Measurements from ENCODE around the gene CFAP100. TPM values are rescaled to one million over a fixed set of nuclear protein-coding genes. Genes with fewer than 3 reads are reported as not detected.
A peak's percentile ranks its signal among the peaks of the same experiment; 100 is the strongest.

The CFAP100 gene
- total and polyA plus RNA-seq, 2 of the 4 experiments (the other 2 are of a cell fraction): not detected

- Histone ChIP-seq H3K9me3 (ENCODE audit: control insufficient read depth, insufficient read depth, low read length) (no peaks in the 10 kb centered on the region), H4K91ac (ENCODE audit: insufficient read depth, low read depth, low read length) (no peak overlapping the region), H3K4me1 (ENCODE audit: control insufficient read depth, insufficient read depth, low read length) (peaks cover 9% of the 10 kb centered on the region), H3K9me1 (ENCODE audit: insufficient read depth, low read length) (peaks cover 19% of the 10 kb centered on the region; the same call in 1 of the 2 replicates), H3K14ac (replicated peaks; ENCODE audit: low read depth, low read length) (no peak overlapping the region), H2BK5ac (ENCODE audit: low read depth, low read length, poor library complexity, severe bottlenecking) (no peak overlapping the region), H3K27ac (ENCODE audit: insufficient read depth, low read length) (no peak overlapping the region), H3K79me1 (ENCODE audit: low read depth in 1 of 2, low read length in 2 of 2) (peaks cover 0 to 8% of the 10 kb centered on the region in 2 experiments; a peak in 3 of 4 replicates), H3K4ac (ENCODE audit: low read depth, low read length) (no peak overlapping the region), H3K4me2 (ENCODE audit: low read depth, low read length) (no peak overlapping the region; the same call in 1 of the 2 replicates), H2BK120ac (ENCODE audit: low read depth, low read length) (no peak overlapping the region), H3K56ac (ENCODE audit: extremely low read depth, insufficient read depth, low read length) (no peak overlapping the region), H4K5ac (ENCODE audit: low read depth, low read length) (no peak overlapping the region), H3K27me3 (ENCODE audit: control insufficient read depth, insufficient read depth, low read length) (no peaks in the 10 kb centered on the region), H3K23ac (ENCODE audit: low read depth, low read length) (no peak overlapping the region), H2BK15ac (ENCODE audit: low read depth, low read length) (no peak overlapping the region), H2AFZ (replicated peaks; ENCODE audit: low read length, poor library complexity) (no peak overlapping the region), H2AK5ac (ENCODE audit: low read depth, low read length) (no peak overlapping the region), H3K4me3 (ENCODE audit: insufficient read depth, low read depth, low read length) (no peak overlapping the region), H2BK20ac (ENCODE audit: low read depth, low read length) (no peak overlapping the region), H3K9ac (ENCODE audit: low read depth, low read length) (no peak overlapping the region), H3K18ac (ENCODE audit: low read depth, low read length) (no peak overlapping the region), H3K36me3 (ENCODE audit: control insufficient read depth, insufficient read depth, low read length) (peaks cover 11% of the 10 kb centered on the region), H4K20me1 (ENCODE audit: insufficient read depth, low read length) (peaks cover 11% of the 10 kb centered on the region; the same call in 1 of the 2 replicates), H2AK9ac (replicated peaks; ENCODE audit: low read depth, low read length, poor library complexity) (peak overlapping the region; percentile 21), H4K8ac (ENCODE audit: low read depth in 2 of 2, low read length in 2 of 2) (no peak overlapping the region)
- DNase-seq (peak; percentile 13), ATAC-seq (ENCODE audit: low read depth) (no peak; the same call in 1 of the 2 replicates)
- intact Hi-C loops (cut with micrococcal nuclease): no loop called here
- dilution Hi-C loops (cut with HindIII; ENCODE audit: low sequenced_read_pairs, unreplicated experiment): no loop called here
- BruUV-seq (replicated peaks): no TSS peak
- POLR2A ChIA-PET (ENCODE audit: unreplicated experiment): no interaction called here
- CTCF ChIA-PET: no interaction called here
- in situ Hi-C loops (cut with MboI; ENCODE audit: low sequenced_read_pairs): no loop called here
- WGBS, 2 experiments (ENCODE audit: extremely low coverage in 2 of 2, insufficient read length in 1 of 2): 63% methylated on average over 8 of the region's 12 CpGs; no CpG with 5 or more reads in 1 of the 2 experiments
- no peak for TF ChIP-seq MXI1 (IDR thresholded peaks at IDR 0.05; ENCODE audit: borderline replicate concordance, low read depth, low read length)
- TF ChIP-seq CHD1 (IDR thresholded peaks at IDR 0.05; ENCODE audit: low read depth, low read length): no peak
- TF ChIP-seq MAFK (IDR thresholded peaks at IDR 0.05; ENCODE audit: low read depth, low read length): no peak
These were observed 52.9 kb downstream of the CFAP100 start for GRCh38 chr3:126447456-126448106.
